ENCODE data around the gene FALEC.
"Not testable (repeated sequence)": the region's sequence is repeated elsewhere in the genome, so short reads cannot be mapped to it uniquely, and the experiment has no call there.

FALEC gene

DNA sequence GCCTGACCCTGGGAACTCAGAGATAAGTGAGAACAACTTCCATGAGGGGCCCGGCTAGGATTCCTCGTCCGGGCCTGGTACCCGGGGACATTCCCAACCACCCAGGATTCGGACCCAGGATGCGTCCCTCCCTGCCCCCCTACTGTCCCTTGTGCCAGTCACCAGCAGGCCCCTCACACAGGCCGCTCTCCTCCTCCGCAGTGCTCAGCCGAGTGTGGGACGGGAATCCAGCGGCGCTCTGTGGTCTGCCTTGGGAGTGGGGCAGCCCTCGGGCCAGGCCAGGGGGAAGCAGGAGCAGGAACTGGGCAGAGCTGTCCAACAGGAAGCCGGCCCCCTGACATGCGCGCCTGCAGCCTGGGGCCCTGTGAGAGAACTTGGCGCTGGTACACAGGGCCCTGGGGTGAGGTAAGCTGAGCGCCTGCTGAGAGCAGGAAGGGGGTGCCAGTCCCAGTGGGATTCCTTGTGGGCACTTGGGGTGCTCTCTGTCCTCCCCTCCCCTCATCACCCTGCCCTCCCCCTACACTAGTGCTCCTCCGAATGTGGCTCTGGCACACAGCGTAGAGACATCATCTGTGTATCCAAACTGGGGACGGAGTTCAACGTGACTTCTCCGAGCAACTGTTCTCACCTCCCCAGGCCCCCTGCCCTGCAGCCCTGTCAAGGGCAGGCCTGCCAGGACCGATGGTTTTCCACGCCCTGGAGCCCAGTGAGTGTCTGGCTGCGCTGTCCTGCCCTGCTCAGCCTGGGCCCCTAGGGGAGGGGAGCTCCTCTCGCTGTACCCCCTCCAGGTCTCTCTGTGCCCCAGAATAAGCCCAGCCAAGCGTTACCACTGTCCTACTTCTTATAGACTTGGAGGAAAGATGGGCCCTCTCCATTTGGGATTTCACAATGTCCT, 43.5 kb downstream of the FALEC start:
- peak; percentile 14 for DNase-seq (ENCODE audit: low read depth, low spot score)

DNA sequence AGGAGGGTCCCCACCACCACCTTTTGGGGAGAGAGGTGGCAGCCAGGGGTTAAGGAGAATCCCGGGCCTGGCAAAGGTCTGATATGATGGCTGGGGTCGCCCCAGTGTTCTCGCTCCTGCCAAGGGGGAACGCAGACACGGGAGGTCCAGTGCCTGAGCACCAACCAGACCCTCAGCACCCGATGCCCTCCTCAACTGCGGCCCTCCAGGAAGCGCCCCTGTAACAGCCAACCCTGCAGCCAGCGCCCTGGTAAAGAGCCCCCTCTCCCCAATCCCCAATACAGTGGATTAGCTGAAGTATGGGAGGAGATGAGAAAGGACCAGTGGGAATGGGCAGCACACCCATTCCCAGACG, 44.1 kb downstream of the FALEC start:
- DNase-seq (ENCODE audit: low read depth, low spot score), result peak; percentile 7

GRCh38 chr1:150560011-150560438, 44.5 kb downstream of the FALEC start:
- DNase-seq (ENCODE audit: low read depth, low spot score), result peak; percentile 83

DNA sequence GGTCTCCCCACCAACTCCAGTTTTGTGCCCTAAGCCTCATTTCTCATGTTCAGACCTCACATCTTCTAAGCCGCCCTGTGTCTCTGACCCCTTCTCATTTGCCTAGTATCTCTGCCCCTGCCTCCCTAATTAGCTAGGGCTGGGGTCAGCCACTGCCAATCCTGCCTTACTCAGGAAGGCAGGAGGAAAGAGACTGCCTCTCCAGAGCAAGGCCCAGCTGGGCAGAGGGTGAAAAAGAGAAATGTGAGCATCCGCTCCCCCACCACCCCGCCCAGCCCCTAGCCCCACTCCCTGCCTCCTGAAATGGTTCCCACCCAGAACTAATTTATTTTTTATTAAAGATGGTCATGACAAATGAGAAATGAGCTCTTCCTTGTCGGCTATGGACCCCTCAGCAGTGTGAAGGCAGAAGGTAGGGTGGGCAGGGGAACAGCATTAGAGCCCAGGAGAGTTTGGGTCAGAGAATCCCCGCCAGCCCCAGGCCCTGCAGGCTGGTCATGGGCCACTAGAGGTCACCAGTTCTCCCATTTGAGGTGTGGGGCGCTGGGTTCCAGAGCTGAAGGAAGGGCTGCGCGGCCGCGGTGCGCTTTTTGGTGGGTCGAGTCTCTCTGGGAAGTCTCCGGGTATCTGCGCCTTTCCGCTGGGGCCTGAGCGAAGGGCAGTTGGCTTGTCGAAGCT, 45.2 kb downstream of the FALEC start:
- peak; percentile 93 for DNase-seq (ENCODE audit: low read depth, low spot score)

DNA sequence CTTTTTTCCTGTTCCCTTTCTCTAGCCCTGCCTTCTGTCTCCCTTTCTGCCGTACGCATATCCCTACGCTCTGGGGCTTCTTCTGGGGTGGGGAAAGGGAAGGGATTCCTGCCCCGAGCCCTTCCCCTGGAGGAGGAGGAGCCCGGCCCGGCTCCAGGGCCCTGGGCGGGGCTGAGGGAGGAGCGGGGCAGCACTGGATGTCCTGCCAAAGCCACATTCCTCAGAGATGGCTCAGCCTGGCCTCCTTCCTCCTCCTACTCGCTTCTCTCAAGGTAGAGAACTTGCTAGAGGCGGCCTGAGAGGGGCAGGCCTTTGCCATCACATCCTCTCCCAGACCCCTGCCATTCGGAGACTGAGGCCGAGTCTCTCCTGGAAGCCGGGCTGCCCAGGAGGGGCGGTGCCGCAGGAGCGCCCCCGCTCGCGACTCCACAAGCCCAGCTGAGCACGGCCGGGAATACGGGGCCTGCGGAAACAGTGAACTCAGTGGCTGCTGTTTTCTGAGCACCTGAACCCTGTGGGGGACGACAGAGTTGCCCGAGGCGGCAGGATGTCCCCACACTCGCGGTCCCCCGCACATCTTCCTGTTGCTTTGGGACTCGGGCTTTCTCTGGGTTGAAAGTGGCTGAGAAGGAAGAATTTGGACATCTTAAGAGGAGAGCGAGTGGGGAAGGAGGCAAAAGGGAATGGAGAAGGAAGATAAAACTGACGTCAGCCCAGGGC, 45.9 kb downstream of the FALEC start:
- DNase-seq (ENCODE audit: low read depth, low spot score), result peak; percentile 99

DNA sequence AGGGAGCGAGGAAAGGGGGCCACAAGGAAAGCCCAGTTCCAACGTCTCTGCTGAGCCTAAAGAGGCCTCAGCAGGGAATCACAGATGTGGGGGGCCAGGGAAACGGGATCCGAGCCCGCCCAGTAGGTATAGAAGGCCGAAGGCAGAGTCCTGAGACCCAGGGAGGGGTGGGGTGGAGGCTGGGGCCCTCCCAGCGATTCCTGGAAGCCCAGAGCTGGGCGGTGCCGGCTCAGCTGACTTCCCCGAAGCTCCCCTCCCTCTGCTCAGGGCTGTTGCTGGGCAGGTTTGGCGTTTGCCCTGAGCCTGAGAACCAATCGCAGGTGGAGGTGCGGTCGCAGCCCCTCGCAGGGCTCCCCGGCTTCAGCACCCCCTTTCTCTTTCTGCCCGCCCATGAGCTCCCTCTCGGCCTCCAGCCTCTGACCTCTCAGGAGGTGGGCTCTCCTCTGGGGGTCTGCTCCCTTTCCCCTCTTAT, 46.5 kb downstream of the FALEC start:
- DNase-seq (ENCODE audit: low read depth, low spot score), result peak; percentile 98

GRCh38 chr1:150562446-150563339, 47.1 kb downstream of the FALEC start:
- peak; percentile 43 for DNase-seq (ENCODE audit: low read depth, low spot score)

DNA sequence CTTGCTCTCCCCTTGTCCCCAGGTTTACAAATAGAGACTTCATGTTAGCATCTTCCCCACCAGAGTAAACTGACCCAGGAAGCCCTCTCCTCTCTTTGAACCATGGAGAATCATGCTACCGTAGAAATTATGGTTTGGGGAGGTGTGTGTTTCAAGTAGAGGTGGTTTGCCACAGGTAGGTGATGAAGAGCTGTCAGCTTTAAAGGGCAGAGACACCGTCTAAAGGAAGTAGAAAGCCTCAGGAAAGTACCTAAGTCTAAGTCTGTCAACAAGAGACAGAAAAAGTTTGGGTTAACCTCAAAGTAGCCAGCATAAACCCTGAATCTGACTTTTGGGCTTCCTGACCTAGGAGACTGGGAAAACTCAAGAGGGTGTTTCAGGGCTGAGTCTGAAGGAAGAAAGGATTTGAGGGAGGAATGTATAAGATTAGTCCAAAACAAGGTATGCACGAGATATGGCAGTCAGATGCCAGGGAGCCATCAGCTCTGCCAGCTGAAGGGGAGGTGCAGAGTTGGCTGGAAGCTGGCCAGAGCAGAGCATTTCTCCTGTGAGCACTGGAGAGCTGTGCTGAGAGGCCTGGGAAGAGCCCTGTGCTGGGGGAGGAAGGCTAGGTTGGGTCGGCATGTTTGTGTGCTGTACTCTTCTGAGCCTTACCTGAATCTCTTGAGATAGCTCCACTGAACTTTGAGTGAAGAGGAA, 47.9 kb downstream of the FALEC start:
- DNase-seq (ENCODE audit: low read depth, low spot score), result peak; percentile 83

GRCh38 chr1:150564051-150564991, 48.8 kb downstream of the FALEC start:
- peak; percentile 29 for DNase-seq (ENCODE audit: low read depth, low spot score)

GRCh38 chr1:150565240-150565991, 49.9 kb downstream of the FALEC start:
- peak; percentile 11 for DNase-seq (ENCODE audit: low read depth, low spot score)

DNA sequence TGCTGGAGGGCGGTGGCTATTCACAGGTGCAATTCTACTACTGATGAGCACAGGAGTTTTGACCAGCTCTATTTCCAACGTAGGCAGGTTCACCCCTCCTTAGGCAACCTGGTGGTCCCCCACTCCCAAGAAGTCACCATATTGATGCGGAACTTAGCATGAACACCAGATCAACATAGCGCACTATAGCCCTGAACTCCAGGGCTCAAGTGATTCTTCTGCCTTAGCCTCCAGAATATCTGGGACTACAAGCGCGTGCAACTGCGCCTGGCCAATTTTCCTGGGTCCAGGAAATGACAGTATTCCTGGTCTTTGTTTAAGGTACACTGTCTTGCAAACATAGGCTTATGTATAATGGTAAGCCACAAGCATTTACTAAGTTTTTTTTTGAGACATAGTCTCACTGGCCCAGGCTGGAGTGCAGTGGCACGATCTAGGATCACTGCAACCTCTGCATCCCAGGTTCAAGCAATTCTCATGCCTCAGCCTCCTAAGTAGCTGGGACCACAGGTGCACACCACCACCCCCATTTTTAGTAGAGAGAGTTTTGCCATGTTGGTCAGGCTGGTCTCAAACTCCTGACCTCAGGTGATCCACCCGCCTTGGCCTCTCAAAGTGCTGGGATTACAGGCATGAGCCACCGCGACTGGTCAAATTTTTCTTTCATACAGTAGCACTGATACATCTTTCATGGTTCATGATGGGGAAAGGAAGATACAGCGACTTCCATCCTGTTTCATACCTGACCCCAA, 51.2 kb downstream of the FALEC start:
- DNase-seq (ENCODE audit: low read depth, low spot score), result peak; percentile 30

GRCh38 chr1:150567341-150567716, 51.8 kb downstream of the FALEC start:
- no peak for DNase-seq (ENCODE audit: low read depth, low spot score)

DNA sequence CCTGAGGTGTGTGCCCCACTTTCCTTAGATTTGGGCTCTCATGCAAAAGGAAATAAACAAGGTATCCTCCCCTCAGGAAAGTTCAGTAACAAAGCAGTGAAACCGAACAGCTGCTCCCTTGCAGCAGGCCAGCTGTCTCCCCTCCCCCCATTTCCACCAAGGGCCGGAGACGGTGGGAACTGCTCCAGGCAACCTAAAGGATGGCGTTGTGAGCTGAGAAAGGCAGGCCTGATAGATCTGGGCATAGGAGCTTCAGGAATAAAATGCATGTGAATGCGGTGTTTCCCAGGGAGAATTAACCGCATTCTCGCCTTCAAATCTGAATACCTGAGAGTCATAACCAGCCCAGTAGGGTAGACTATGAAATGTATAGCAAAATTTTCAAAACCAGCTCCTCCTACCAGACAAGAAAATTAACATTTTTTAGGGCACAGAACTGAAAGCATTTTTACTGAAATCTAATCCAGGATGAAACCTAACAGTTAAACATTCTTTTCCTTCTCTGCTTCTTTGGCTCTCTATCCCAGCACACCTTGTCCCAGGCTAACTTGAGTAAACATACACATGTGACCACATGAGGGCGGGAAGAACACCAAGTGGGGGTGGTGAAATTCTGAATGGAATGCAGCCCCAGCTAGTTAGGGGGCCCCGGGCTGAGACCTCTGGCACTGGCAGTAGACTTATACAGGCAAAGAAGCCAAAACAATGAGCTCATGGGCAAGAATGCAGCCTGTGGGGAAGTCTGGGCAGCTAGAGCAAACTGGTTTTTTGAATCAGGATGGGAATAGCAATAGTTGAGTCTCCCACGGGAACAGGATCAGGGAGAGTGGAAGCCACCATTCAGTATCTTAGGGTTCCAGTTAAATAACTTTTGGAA, 52.4 kb downstream of the FALEC start:
- DNase-seq (ENCODE audit: low read depth, low spot score), result peak; percentile 99

DNA sequence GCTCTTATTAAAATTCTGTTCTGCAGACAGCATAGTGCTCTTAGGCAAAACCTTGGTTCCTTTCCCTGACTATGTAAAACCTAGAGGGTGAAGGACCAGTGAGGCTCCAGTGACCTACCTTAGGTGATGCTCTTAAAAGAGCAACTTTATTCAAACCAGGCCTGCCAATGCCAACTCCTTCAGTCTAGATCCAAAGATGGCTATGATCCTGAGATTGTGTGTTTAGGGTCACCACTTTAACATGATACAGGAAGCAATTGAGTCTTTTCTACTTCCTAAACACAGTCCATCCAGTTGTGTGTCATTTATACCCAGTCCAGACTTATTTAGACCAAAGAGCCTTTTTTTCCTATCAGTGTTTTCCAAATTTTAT, 53.0 kb downstream of the FALEC start:
- no peak for DNase-seq (ENCODE audit: low read depth, low spot score)

- DNase-seq (ENCODE audit: low read depth, low spot score), result peak; percentile 50
Observed at GRCh38 chr1:150572918-150573647, 57.5 kb downstream of the FALEC start.

DNA sequence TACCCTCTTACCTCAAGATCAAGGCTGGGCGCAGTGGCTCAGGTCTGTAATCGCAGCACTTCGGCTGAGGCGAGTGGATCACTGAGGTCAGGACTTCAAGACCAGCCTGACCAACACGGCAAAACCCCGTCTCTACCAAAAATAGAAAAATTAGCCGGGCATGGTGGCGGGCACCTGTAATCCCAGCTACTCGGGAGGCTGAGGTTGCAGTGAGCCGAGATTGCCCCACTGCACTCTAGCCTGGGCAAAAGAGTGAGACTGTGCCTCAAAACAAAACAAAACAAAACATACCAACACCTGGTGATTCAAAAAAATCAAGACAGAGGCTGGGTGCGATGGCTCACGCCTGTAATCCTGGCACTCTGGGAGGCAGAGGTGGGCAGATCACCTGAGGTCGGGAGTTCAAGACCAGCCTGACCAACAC, 58.1 kb downstream of the FALEC start:
- DNase-seq (ENCODE audit: low read depth, low spot score), result not testable (repeated sequence)

Data from astrocyte of the hippocampus (primary cell).